Epithelial cell of esophagus (primary cell): ENCODE measurements around the gene KIAA0930.

ENCODE experiments used
- DNase-seq: peaks from one replicate; pipeline ENCODE4 v3.0.0; 2010; ENCODE audit warnings: low read depth
- H3K4me3 ChIP-seq: 2 replicates; pipeline ENCODE4 v1.5.1; 2011; ENCODE audit warnings: mild to moderate bottlenecking, low read length, control low read depth
- TF ChIP-seq, protein P1 (sequence below): IDR thresholded peaks from 2 replicates; pipeline ENCODE4 v1.5.1; 2011; ENCODE audit warnings: low read depth, mild to moderate bottlenecking, low read length, control low read depth, inconsistent platforms; ENCODE audit not compliant: insufficient read depth; ENCODE audit errors: missing control alignments

The KIAA0930 gene

DNA sequence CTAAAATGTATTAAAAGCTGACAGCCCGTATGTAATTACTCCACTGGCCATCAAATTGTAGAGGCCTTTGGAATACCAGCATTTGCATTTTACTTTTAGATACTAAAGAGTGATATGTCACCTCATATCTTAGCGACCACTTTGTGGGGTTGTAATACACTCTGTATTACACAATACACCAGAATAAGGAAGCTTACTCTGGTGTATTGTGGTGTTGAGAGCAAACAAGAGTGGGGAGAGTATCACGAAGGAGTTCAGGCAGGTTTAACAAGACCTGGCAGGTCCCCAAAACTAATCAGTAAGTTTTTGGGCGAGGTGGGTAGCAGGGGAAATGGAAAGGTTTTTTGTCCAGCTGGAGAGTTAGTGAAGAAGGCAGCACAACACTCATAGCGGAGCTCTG, 73.8 kb downstream of the KIAA0930 start:
- H3K4me3 ChIP-seq: no peak overlapping the region
- DNase-seq: peak; percentile 28
- TF ChIP-seq, protein P1, sequence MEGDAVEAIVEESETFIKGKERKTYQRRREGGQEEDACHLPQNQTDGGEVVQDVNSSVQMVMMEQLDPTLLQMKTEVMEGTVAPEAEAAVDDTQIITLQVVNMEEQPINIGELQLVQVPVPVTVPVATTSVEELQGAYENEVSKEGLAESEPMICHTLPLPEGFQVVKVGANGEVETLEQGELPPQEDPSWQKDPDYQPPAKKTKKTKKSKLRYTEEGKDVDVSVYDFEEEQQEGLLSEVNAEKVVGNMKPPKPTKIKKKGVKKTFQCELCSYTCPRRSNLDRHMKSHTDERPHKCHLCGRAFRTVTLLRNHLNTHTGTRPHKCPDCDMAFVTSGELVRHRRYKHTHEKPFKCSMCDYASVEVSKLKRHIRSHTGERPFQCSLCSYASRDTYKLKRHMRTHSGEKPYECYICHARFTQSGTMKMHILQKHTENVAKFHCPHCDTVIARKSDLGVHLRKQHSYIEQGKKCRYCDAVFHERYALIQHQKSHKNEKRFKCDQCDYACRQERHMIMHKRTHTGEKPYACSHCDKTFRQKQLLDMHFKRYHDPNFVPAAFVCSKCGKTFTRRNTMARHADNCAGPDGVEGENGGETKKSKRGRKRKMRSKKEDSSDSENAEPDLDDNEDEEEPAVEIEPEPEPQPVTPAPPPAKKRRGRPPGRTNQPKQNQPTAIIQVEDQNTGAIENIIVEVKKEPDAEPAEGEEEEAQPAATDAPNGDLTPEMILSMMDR: no peak

DNA sequence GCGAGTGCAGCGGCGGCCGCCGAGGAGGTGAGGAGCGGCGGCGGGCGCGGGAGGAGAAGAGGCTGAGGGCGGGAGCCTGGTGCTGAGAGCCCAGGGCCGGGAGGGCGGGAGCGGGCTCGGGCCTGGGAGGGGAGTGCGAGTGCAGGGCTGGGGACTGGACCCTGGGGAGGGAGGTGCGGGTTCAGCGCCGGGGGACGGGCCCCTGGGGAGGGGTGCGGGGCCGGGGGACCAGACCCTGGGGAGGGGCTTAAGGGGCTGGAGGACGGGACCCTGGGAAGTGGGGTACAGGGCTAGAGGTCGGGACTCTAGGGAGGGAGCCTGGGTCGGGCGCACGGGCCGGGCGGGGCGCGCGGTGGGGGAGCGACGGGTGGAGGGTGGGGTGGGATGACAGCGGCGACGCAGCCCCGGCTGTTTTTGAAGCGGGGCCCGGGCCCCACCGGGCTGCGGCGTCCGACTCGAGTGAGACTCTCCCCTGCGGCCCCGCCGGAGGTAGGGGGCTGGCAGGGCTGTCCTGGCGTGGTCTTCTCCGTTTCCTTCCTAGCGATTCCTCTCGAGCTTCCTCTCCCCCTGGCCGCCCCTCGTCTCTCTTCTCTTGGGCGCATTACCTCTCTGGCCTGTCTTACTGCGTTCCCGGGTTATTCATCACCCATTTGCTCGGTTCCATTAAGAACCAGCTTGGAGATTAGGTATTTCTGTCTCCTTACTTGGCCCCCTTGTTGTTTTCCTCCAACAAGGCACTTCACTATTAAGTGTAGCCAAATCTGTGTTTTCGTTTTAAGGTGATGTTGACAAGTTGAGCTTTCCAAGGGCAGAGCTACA, 76.2 kb downstream of the KIAA0930 start:
- TF ChIP-seq, protein P1: no peak
- peak; percentile 20 for DNase-seq
- H3K4me3 ChIP-seq: peak overlapping the region; percentile 71

DNA sequence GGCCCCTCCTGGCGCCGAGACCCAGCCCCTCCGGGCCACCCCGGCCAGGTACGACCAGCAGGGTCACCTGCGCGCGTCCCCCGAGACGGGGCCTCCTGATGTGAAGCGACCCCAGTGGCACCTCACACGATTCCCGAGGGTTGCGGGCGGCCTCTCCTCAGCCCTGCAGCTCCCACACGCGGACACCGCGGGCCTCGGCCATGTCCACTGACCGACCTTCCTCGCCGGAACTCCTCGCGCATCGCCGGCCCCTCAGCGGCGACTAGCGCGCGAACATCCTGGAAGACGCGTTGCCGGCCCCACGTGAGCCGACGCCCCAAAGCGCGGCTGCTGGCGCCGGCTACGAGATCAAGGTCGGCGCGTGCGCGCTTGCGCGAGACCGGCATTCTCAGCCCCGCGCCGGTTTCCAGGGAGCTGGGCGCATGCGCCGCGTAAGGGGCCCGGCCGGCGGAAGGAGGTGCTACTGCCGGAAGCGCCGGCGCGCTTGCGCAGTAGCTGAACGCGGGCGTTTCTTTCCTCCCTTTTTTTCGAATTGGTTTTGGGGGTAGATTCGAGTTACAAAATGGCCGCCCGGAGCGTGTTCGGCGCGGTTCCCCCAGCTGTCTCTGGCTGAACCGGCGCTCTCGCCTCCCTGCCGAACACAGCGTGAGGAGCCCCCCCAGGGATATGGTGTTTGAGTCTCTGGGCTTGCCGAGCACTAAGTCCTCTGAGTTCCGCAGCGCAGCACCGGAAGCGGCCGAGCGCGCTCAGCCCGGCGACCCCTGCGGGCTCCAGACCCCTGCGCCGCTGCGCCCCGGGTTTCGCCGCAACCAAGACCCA, 77.0 kb downstream of the KIAA0930 start, which contains the start of gene NUP50:
TSS of gene NUP50 (plus strand) at position 475 of the 819 bp plus-strand sequence. CDS start 4,253 bp downstream, outside the sequence.
- TF ChIP-seq, protein P1: no peak
- peak within 1 kb of the TSS; percentile 71 for H3K4me3 ChIP-seq

DNA sequence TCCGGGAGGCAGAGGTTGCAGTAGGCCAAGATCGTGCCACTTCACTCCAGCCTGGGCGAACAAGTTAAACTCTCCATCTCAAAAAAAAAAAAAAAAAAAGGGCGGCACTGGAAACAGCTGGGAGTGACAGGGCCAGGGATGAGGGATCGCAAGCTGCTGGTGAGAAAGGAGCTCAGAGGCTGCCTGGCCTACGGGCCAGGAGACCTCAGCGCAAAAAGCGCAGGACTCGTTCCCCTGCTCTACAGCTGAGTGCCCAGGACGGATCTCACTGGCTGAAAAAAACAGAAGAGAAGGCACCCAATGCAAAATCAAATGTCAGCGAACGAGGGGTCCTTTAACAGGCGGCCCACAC, 77.6 kb downstream of the KIAA0930 start:
- H3K4me3 ChIP-seq: peak overlapping the region; percentile 71
- TF ChIP-seq, protein P1: no peak
- peak; percentile 49 for DNase-seq

More for the DNA sequence above, 77.0 kb downstream of the KIAA0930 start, which contains the start of gene NUP50:
- peak; percentile 98 for DNase-seq

DNA sequence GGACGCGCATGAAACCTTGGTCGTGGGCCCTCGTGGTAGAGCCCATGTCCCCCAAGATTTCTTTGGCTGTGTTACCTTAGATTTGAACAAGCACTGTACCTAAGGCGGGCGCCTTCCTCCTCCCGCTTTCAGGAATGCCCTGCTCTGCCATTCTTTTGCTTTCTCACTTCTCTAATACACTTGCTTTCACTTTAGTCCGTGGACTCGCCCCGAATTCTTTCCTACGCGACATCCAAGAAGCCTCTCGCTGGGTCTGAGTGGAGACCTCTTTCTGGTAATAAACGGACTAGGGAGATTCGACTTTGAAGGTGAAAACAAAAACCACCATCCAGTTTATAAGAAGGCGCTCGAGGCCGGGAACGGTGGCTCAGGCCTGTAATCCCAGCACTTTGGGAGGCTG, 78.2 kb downstream of the KIAA0930 start:
- peak overlapping the region; percentile 71 for H3K4me3 ChIP-seq
- TF ChIP-seq, protein P1: no peak

DNA sequence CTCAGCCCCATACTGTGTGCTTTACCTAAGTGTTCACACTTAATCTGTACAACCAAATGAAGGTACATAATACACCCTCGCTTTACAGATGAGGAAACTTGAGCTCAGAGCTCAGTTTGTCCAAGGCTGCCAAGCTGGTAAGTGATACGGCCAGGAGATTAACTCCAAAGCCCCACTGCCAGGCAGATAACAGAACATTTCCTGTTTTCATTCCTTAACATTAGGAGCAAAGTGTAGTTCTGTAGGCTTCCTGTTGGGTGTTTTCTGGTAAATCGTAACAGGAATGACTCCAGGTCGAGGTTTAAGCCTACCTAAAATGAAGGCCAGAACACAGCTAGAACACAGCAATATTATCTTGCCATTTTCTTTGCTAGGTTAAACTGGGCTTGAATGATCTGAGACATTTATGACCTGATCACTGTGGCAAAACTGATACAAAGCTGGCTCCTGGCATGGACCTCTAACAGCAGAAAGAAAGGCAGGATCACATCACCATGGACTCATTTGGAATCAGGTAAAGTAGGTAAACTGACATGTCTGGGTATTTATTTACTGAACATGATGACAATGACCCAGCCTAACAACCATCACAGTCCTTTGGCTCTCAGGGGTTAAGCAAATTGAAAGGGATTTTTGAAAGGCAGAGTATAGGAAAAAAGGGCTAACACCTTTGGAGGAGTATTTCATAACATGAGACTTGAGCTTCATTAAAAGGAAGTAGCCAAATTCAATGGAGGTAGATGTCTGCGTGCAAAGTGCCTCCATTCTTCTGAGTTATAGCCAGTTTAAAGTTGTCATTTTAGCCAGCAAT, 80.8 kb downstream of the KIAA0930 start:
- TF ChIP-seq, protein P1: no peak
- no peak for DNase-seq
- H3K4me3 ChIP-seq: no peak overlapping the region

More for the DNA sequence above, 78.2 kb downstream of the KIAA0930 start:
- peak; percentile 34 for DNase-seq
